HFFc6 (cell line): ENCODE results near the gene C10orf90. TPM values are rescaled to one million over a fixed set of nuclear protein-coding genes. Genes with fewer than 3 reads are reported as not detected.

Source experiments
- DNase-seq: peaks from one replicate; pipeline ENCODE4 v3.0.0-alpha.2; 2018
- H3K27ac Mint-ChIP-seq: 2 replicates; pipeline ENCODE4 v1.8.0; 2020; ENCODE audit warnings: mild to moderate bottlenecking, mixed read lengths
- H3K27me3 Mint-ChIP-seq: 2 replicates; pipeline ENCODE4 v1.8.0; 2021; ENCODE audit warnings: mild to moderate bottlenecking, moderate library complexity, mixed read lengths; ENCODE audit not compliant: insufficient read depth
- H3K36me3 Mint-ChIP-seq: 2 replicates; pipeline ENCODE4 v1.8.0; 2021; ENCODE audit warnings: low read depth, mixed read lengths
- H3K4me1 Mint-ChIP-seq: 2 replicates; pipeline ENCODE4 v1.8.0; 2020; ENCODE audit warnings: low read depth, mixed read lengths
- H3K4me3 Mint-ChIP-seq: 2 replicates; pipeline ENCODE4 v1.8.0; 2020; ENCODE audit warnings: mild to moderate bottlenecking, moderate library complexity, mixed read lengths
- H3K9me3 Mint-ChIP-seq: 2 replicates; pipeline ENCODE4 v1.8.0; 2020; ENCODE audit warnings: mild to moderate bottlenecking, mixed read lengths
- CTCF ChIP-seq: fragments of 200-600 bp; sonication (generic); IDR thresholded peaks from 2 replicates; pipeline ENCODE4 v1.5.0; 2021; ENCODE audit warnings: antibody characterized with exemption, mild to moderate bottlenecking
- total RNA-seq, 6 experiments: library from RNA; stranded (reverse); fragmentation: NEBNext Ultra II Directional; extraction: Animal tissue kit (Norgen Biotek cat#: 25700); gene quantifications; 2 replicates in 1 of 6; 3 replicates in 5 of 6; pipeline ENCODE4 v1.2.3, GENCODE V29; 2021

Gene C10orf90
- total RNA-seq, 6 experiments from 2014 or later: not detected

DNA sequence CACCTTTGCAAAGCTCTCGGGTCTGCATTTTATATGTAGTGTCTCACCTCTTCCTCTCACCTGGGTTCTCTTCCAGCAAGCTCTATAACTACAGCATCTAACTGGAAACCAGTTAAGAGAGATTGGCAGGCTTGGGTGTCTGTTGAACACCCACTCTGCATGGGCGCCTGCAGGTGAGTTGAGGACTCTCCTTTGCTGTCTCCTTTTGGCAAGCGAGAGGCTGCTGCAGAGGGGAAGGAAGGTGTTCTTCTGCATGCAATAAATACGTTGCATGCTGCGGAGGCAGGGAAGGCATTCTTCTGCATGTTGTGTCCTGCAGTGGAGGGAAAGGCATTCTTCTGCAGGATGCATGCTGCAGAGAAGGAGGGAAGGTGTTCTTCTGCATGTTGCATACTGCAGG lies 200.8 kb downstream of the C10orf90 start:
- Mint-ChIP-seq H3K27ac (no peak overlapping the region), H3K9me3 (no peaks in the 10 kb centered on the region), H3K36me3 (no peaks in the 10 kb centered on the region), H3K4me1 (no peaks in the 10 kb centered on the region), H3K4me3 (no peak overlapping the region), H3K27me3 (peaks cover 23% of the 10 kb centered on the region)
- DNase-seq: no peak
- TF ChIP-seq CTCF: no peak

- no peak for DNase-seq
- Mint-ChIP-seq H3K4me3 (no peak overlapping the region), H3K27ac (no peak overlapping the region), H3K9me3 (no peaks in the 10 kb centered on the region), H3K4me1 (no peaks in the 10 kb centered on the region; the same call in 1 of the 2 replicates), H3K36me3 (no peaks in the 10 kb centered on the region), H3K27me3 (peaks cover 23% of the 10 kb centered on the region)
- TF ChIP-seq CTCF: no peak
Observed at GRCh38 chr10:126468876-126469643, 201.4 kb downstream of the C10orf90 start.

DNA sequence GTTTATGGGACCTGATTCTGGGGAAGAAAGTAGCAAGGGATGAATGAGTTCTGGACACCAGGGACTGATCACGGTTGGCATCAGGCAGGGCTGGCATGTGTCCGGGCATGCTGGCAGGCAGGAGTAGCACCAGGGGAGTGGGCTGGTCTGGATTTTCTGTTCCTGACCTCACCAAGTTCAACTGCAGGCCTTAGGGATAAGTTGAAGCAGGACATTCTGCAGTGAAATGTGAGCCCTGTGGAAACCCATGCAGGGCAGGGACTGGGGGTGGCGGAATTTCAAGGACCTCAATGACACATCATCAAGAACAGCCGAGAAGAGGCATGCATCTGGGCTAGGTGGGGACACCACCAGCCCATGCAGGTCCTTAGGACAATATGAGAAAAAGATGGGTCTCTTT lies 202.0 kb downstream of the C10orf90 start:
- peaks cover 23% of the 10 kb centered on the region for H3K27me3 Mint-ChIP-seq
- H3K27ac Mint-ChIP-seq: no peak overlapping the region
- TF ChIP-seq CTCF: no peak
- no peaks in the 10 kb centered on the region; the same call in 1 of the 2 replicates for H3K4me1 Mint-ChIP-seq
- no peak for DNase-seq
- H3K9me3 Mint-ChIP-seq: no peaks in the 10 kb centered on the region
- no peaks in the 10 kb centered on the region for H3K36me3 Mint-ChIP-seq
- H3K4me3 Mint-ChIP-seq: no peak overlapping the region

DNA sequence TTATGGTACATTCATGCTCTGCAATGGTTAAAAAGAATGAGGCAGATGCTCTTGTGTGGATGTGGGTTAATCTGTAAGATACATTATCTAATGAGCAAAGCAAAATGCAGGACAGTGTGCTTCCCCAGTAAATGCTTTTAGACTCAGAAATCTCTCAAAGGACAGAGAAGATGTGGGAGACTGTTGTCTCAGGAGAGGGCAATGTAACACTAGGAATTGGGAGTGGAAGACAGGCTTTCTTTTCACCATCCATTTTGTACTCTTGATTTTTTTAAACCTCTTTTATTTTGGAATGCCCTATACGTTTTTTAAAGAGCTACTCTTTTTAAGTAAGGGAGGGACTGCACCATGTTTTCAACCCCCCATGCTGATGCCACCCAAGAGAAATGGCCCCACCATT lies 204.7 kb downstream of the C10orf90 start:
- no peak for TF ChIP-seq CTCF
- DNase-seq: no peak
- peaks cover 21% of the 10 kb centered on the region for H3K27me3 Mint-ChIP-seq
- H3K9me3 Mint-ChIP-seq: no peaks in the 10 kb centered on the region; the same call in 1 of the 2 replicates
- no peak overlapping the region for H3K27ac Mint-ChIP-seq
- no peaks in the 10 kb centered on the region for H3K36me3 Mint-ChIP-seq
- no peak overlapping the region for H3K4me3 Mint-ChIP-seq
- peaks cover 3% of the 10 kb centered on the region; the same call in 1 of the 2 replicates for H3K4me1 Mint-ChIP-seq

GRCh38 chr10:126463286-126463685 lies 207.2 kb downstream of the C10orf90 start:
- Mint-ChIP-seq H3K4me3 (no peak overlapping the region), H3K9me3 (no peaks in the 10 kb centered on the region; the same call in 1 of the 2 replicates), H3K4me1 (peaks cover 27% of the 10 kb centered on the region), H3K27me3 (peaks cover 6% of the 10 kb centered on the region), H3K27ac (no peak overlapping the region), H3K36me3 (no peaks in the 10 kb centered on the region)
- no peak for DNase-seq
- no peak for TF ChIP-seq CTCF
